GM18505 (cell line): ENCODE measurements around the gene GIT2.

Experiments used
- ATAC-seq: cut with Tn5 transposase; IDR thresholded peaks from one replicate; pipeline ENCODE4 v1.9.1; 2021; ENCODE audit not compliant: unreplicated experiment
- POLR2A ChIP-seq: IDR thresholded peaks from 4 replicates; pipeline ENCODE4 v1.6.1; 2011; ENCODE audit warnings: borderline replicate concordance; ENCODE audit not compliant: insufficient read depth, insufficient read length; ENCODE audit errors: extremely low read depth

The GIT2 gene

GRCh38 chr12:109959411-109960093 is 36.6 kb downstream of the GIT2 start:
- no peak for TF ChIP-seq POLR2A
- no peak for ATAC-seq

GRCh38 chr12:109958374-109958773 is 37.8 kb downstream of the GIT2 start:
- no peak for ATAC-seq
- no peak for TF ChIP-seq POLR2A

DNA sequence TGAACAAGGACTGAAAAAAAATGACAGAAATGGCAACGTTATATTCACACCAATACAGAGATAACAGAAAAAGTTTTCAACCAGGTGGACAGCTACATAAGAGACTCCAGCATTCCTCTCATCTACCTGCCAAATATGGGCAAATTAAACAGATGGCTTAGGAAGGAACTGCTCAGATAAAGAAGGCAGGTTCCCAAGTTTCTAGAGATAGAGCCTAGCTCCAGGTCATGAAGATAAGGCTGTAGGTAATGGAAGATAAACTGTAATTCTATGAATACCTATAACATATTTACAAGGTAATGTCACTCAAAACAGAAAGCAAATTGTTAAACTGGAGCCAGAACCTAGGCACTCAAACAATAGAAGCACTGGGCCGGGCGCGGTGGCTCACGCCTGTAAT is 42.5 kb downstream of the GIT2 start:
- ATAC-seq: no peak
- TF ChIP-seq POLR2A: no peak

DNA sequence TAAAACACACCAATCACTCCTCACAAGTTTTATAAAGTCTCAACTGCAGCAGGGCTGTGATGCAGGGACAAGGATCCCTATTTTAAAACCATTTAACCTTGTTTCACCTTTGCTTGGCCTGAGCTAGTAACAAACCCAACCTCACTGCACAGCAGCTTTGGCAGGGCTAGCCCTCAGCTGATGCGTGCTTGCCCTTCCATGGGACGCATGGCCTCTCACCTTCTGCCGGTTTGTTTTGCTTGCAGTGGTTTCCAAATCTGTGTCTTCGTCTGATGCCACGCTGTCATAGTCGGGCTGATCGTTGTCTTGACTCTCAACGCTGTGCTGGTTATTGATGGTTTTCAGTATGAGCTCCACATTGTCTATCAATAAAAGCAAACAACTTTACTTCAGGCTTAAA is 43.3 kb downstream of the GIT2 start:
- no peak for ATAC-seq
- TF ChIP-seq POLR2A: no peak

DNA sequence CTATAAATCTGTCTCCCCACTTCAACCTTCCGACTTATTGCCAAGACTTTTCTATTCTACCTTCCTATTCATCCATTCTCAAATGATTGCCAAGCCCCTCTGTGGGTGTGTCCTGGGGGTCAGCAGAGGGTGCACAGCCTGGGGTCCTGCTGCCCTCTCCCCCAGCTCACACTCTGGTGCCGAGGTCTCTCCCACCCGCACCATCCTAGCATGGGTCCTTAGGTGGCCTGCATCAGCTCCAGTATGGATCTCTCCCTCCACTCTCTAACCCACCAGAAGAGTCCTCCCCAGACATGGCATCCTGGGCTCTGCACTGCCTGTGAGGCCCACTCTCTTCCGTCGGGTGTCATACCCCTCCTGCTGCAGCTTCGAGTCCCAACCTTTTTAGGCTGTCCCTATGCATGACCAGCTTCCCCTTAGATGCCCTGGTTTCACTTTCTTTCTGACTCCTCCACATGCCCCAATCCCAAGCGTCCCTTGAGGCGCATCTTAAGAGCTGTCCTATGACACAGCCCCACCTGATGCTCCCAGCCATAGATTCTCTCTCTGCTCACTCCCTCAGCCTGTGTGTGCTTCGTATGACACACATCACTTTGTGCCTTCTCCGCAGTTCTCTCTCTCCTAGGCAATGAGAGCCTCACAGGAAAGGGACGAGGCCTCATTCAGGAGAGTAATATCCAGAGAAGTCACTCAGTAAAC is 43.9 kb downstream of the GIT2 start:
- ATAC-seq: no peak
- no peak for TF ChIP-seq POLR2A

DNA sequence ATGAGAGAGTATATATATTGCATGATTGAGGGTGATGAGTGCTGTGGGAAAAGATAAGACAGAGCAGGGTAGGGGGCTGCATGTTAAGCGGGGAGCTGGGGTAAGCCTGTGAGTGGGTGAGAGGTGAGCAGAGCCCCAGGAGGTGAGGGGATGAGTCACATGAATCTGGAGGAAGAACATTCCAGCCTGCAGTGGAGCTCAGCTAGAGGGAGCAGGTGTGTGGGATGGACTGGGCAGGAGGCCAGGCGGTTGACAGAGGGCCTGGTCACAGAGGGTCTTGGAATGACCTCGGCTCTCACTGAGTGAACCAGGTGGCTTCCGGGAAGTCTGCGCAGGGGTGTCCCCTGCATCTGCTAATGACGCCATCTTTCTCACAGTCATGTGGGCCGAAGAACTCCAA is 44.4 kb downstream of the GIT2 start:
- no peak for ATAC-seq
- no peak for TF ChIP-seq POLR2A

DNA sequence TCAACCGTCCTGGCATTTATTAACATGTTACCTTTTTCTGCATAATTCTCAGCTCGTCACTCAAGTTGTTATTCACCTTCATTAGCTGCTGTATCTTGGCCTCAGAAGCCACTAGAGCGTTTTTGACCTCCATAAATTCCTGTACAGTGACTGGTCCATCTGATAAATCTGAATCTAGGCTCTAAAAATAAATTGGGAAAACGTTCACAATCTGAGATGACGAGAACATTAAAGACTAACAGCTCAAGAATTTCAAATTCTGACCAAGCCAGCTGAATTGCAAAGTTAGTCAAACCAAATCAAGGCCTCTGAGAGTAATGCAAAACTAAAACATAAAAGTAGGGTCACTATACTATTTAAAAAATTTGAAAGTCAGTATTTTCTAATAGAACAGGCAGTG is 45.0 kb downstream of the GIT2 start:
- TF ChIP-seq POLR2A: no peak
- no peak for ATAC-seq

- ATAC-seq: no peak
- TF ChIP-seq POLR2A: no peak
Measured at GRCh38 chr12:109950625-109951024, 45.5 kb downstream of the GIT2 start.

- no peak for ATAC-seq
- TF ChIP-seq POLR2A: no peak
Measured at GRCh38 chr12:109949089-109949488, 47.1 kb downstream of the GIT2 start.

DNA sequence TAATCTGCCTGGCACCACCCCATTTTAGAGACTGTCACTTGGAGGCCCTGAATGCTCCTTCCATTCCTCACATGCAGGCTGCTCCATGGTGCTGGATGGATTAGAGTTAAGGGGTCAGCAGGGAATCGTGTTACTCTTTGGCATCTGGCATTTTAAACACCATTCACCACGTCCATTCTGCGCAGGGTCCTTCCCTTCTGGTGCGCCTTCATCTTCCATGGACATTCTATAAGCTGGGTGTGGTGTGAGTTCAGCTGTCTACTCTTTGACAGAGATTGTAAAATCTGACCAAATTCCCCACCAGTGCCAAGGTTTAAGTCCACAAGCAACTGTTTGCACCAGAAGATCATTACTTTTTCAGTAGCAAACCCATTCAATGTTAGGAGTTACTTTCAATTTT is 47.8 kb downstream of the GIT2 start:
- no peak for ATAC-seq

GRCh38 chr12:109947521-109947920 is 48.6 kb downstream of the GIT2 start:
- no peak for ATAC-seq
- TF ChIP-seq POLR2A: no peak

More for the DNA sequence above, 47.8 kb downstream of the GIT2 start:
- no peak for TF ChIP-seq POLR2A

GRCh38 chr12:109946913-109947312 is 49.3 kb downstream of the GIT2 start:
- ATAC-seq: no peak
- TF ChIP-seq POLR2A: no peak

DNA sequence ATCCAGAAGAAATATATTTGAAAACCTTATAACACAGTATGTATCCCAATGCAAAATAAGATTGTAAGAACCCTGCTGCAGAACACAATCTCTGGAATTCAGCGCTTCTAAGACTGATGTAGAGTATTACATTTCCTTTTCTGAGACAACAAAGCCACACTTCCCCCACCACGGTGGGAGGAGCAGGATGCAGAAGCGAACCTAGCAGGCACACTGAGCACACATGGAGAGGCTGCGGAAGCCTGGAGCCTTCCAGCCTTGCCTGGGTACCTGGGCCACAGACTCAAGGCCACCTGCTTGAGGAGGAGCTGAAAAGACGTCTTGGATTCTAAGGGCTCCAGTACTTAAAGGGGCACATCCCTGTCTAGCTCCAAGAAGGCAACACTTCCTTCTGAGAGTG is 49.7 kb downstream of the GIT2 start:
- no peak for TF ChIP-seq POLR2A
- ATAC-seq: no peak
